ENCODE data around the gene MED25.

MED25 gene

GRCh38 chr19:49817964-49818648 is at the start of gene MED25:
Gene MED25 (plus strand): TSS chr19:49818289. CDS start chr19:49818342, 53 bp downstream.
- peak; percentile 83 for DNase-seq

DNA sequence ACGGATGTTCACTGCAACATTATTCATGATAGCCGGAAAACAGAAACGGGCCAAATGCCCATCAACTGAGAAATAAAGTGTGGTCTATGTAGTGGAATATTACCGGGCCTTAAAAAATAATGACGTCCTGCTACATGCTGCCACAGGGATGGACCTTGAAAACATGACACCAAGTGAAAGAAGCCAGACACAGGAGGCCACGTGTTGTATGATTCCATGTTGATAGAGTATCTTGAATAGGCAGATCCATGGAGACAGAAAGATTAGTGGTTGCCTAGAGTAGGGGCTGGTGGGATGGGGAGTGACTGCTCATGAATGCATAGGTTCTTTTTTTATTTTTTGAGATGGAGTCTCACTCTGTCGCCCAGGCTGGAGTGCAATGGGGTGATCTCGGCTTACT is 47.6 kb upstream of the MED25 start:
- no peak for DNase-seq

- no peak for DNase-seq
These were observed 46.4 kb upstream of the MED25 start for GRCh38 chr19:49771674-49772139.

- DNase-seq: no peak
These were observed 45.1 kb upstream of the MED25 start for GRCh38 chr19:49772850-49773432.

DNA sequence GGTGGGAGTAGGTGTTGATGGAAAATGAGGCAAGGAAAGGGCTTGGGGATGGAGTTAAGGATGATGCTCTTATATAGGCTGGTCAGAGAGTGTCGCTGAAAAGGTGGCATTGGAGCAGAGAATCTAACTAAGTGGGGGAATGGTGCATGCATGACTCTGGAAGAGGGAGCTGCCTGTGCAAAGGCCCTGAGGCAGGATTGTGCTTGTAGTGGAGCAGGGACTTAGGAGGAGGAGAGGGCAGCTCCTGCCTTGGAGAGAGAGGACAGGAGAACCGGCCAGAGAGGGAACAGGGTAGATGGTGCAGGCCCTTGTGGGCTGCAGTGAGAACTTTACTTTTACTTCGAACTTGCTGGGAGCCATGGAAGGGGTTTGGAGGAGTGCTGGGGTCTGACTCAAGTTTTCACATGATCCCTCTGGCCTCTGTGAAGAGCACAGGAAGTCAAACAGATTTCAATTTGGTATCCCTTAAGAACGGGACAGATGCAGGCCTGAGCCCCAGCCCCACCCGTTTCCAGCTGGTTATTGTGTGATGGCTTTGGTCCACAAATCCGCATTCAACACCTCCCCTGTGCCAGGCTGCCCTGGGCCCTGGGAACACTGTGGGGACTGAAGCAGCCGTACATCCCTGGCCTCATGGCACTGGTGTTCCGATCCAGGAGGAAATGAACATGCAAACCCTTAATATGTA is 44.3 kb upstream of the MED25 start:
- DNase-seq: no peak

GRCh38 chr19:49774969-49775368 is 43.1 kb upstream of the MED25 start:
- DNase-seq: no peak

GRCh38 chr19:49775742-49776370 is 42.2 kb upstream of the MED25 start:
- DNase-seq: no peak

DNA sequence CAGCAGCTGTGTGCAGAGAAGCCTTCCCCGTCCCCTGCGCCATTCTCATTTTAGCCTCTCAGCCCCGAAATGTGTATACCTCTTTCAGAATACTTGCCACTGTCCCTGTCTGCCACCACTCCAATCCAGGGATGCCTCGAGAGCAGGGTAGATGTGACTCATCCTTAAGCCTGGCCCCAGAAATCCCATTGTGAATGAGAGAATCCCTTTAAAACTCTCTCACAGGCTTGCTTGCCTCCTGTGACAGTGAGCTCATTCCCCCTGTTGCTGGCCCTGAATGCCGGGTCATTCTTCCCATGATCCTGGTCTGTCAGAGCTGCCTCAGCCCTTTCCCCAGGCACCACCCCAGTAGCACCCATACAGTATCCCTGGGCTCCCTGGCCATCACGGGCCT is 41.7 kb upstream of the MED25 start:
- no peak for DNase-seq

DNA sequence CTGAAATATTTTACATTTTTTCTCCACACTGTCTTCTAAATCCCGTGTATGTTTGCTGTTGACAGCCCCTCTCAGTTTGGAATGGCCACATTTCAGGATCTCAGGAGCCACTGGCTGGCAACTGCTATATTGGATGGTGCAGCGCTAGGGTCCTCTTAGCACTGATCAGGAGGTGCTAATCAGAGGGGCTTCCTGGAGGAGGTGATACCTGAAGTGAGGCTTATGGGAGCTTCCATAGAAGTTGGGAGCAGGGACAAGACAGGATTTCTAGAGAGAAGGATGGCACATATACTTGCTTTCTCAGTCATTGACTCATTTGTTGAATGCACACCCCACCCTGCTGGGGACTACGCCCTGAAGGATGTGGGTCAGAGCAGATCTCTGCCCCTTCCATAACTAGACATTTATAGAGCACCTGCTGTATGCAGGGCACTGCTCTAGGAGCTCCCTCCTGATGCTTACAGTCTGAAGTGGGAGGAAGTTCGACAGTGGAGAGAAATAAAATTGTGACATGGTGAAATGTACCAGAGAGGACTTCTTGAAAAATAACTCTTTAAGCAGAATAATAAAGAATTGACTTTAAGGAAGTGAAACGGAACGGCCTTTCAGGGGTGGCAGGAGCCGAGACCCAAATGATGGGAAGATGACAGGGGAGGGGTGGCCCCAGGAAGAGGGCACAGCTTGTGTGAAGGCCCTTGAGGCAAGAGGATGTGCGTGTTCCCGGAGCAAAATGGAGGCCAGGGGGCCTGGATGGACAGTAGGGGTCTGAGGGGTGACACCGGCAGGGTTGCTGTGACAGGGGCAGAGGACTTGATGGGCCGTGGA is 38.1 kb upstream of the MED25 start:
- DNase-seq: no peak

- DNase-seq: no peak
These were observed 37.2 kb upstream of the MED25 start for GRCh38 chr19:49780861-49781260.

DNA sequence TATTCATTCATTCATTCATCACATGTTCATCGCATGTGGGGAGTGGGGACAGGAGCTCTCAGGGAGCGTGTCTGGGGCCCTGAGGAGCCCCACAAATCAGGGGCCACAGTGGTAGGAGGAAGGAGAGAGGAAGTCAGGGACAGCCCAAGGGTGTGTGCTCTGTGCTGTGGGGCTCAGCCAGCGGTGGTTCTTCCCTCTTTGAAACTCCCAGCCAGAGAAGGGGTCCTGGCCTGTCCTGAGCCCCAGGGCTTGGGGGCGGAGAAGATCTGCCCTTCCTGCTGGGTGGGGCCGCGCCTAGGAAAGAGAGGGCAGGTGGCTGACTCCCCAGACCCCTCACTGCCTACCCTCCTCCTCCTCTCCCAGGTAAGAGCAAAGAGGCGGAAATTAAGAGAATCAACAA is 36.7 kb upstream of the MED25 start:
- DNase-seq: no peak

DNA sequence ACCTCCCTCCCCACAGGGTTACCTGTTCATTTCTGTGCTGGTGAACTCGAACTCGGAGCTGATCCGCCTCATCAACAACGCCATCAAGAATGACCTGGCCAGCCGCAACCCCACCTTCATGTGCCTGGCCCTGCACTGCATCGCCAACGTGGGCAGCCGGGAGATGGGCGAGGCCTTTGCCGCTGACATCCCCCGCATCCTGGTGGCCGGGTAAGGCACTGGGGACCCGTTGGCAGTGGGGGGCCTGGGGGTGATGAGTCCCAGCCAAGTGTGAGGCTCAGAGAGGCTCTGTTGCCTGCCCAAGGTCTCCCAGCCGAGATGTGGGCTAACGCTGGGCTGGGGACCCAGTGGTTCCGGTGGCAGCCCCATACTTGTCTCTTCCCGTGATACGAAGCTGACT is 35.6 kb upstream of the MED25 start:
- DNase-seq: no peak

- DNase-seq: no peak
These were observed 31.7 kb upstream of the MED25 start for GRCh38 chr19:49786376-49786820.

- DNase-seq: no peak
These were observed 30.3 kb upstream of the MED25 start for GRCh38 chr19:49787746-49788145.

DNA sequence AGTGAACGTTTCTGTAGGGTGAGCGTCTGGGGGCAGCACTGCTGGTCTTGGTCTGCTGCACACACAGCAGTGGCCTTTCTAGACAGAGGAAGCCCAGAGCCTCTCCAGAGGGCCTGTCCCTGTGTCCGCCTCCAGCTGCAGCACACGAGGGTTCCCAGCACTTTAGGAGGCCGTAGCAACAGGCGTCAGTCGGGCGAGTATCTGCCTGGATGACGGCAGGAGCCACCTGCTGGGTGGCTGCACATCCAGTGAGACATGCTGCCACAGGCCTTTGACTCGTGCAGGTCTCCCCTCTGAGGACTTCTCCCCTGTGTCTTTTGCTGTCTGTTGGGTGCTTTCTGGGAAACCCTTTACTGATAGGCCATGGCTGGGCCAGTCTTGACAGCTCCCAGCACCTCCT is 29.2 kb upstream of the MED25 start:
- no peak for DNase-seq

- DNase-seq: no peak
These were observed 27.2 kb upstream of the MED25 start for GRCh38 chr19:49790866-49791265.

DNA sequence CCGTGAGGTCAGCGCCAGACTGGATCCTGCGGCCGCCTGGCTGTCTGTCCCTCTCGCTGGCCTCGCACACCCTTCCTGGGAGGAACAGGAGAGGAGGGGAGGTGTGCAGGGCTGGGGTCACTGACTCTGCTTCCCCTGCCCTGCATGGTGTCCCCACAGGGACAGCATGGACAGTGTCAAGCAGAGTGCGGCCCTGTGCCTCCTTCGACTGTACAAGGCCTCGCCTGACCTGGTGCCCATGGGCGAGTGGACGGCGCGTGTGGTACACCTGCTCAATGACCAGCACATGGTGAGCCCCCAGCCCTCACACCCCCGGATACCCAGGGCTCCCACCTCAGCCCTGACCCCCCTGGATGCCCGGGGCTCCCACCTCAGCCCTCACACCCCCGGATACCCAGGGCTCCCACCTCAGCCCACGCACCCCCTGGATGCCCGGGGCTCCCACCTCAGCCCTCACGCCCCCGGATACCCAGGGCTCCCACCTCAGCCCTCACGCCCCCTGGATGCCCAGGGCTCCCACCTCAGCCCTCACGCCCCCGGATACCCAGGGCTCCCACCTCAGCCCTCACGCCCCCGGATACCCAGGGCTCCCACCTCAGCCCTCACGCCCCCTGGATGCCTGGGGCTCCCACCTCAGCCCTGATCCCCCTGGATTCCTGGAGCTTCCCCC is 26.2 kb upstream of the MED25 start:
- DNase-seq: no peak

DNA sequence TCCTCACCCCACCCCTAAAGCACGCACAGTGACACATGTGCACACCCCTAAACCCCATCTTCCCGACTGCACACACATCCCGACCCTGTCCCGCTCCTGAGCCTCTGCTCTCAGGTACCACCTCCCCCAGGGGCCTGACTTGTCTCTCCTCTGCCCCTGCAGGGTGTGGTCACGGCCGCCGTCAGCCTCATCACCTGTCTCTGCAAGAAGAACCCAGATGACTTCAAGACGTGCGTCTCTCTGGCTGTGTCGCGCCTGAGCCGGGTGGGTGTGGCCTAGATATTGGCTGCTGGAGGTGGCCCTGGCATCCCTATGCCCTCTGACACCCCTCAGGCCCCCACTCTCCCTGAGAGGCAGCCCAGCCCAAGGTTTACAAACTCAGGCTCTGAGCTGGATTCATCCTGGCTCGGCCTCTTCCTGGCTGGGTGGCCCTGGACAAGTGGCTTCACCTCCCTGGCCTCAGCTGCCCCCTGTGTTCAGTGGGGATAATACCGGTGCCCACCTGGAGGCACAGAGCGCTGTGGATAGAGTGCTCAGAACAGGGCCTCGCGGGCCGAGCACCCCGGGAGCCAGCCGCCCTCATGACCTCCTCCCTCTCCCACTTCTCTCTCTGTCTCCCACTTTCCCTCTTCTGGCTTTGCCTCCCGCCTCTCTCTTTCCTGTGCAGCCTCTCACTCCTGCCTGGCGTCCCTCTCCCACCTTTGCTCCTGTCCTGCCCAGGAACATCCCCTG is 25.1 kb upstream of the MED25 start:
- no peak for DNase-seq

GRCh38 chr19:49793561-49793840 is 24.6 kb upstream of the MED25 start:
- DNase-seq: no peak

- no peak for DNase-seq
These were observed 22.5 kb upstream of the MED25 start for GRCh38 chr19:49795615-49796014.

- DNase-seq: no peak
These were observed 19.5 kb upstream of the MED25 start for GRCh38 chr19:49798574-49798973.
